Heart left ventricle (tissue), 16 donors: Measurements from ENCODE around the gene AGO3. TPM values are rescaled to one million over a fixed set of nuclear protein-coding genes. Genes with fewer than 3 reads are reported as not detected.

Experiments
- ATAC-seq, 4 donors: fragments of 200-7000 bp; cut with Tn5 transposase; one replicate each; pipeline ENCODE4 v1.9.1; 2020 to 2022; ENCODE audit warnings: moderate library complexity in 4 of 4, mild to moderate bottlenecking in 3 of 4, moderate number of reproducible peaks in 1 of 4
- DNase-seq, 5 donors: peaks; one replicate each; pipeline ENCODE4 v3.0.0-alpha.2; 2020
- H3K27ac ChIP-seq, 12 donors: fragments of 200-600 bp; sonication (generic) in 4 of 12; one replicate each; pipeline versions ENCODE4 v1.5.0 to v1.8.0; 2016 to 2022; ENCODE audit warnings: mild to moderate bottlenecking in 2 of 12
- H3K27me3 ChIP-seq, 9 donors: fragments of 200-600 bp; sonication (generic) in 2 of 9; one replicate each; pipeline versions ENCODE4 v1.5.1 to v1.8.0; 2016 to 2022; ENCODE audit warnings: mild to moderate bottlenecking in 3 of 9
- H3K36me3 ChIP-seq, 9 donors: fragments of 200-600 bp; sonication (generic) in 2 of 9; one replicate each; pipeline versions ENCODE4 v1.5.0 to v1.8.0; 2018 to 2022; ENCODE audit warnings: mild to moderate bottlenecking in 2 of 9
- H3K4me1 ChIP-seq, 12 donors: fragments of 200-600 bp; sonication (generic) in 4 of 12; one replicate each; pipeline versions ENCODE4 v1.5.0 to v1.8.0; 2016 to 2022; ENCODE audit warnings: mild to moderate bottlenecking in 3 of 12
- H3K4me3 ChIP-seq, 12 donors: fragments of 200-600 bp; sonication (generic) in 4 of 12; one replicate each; pipeline versions ENCODE4 v1.5.0 to v1.8.0; 2017 to 2022; ENCODE audit warnings: mild to moderate bottlenecking in 9 of 12, moderate library complexity in 4 of 12
- H3K9me3 ChIP-seq, 12 donors: fragments of 200-600 bp; sonication (generic) in 4 of 12; one replicate each; pipeline versions ENCODE4 v1.5.0 to v1.8.0; 2016 to 2022; ENCODE audit warnings: mild to moderate bottlenecking in 1 of 12
- CTCF ChIP-seq, 12 donors: fragments of 200-600 bp; sonication (generic) in 4 of 12; IDR thresholded peaks; one replicate each; pipeline versions ENCODE4 v1.5.0 to v1.8.0; 2018 to 2022; ENCODE audit warnings: antibody characterized with exemption in 12 of 12, mild to moderate bottlenecking in 5 of 12
- POLR2A ChIP-seq, 2 donors: fragments of 450-650 bp; IDR thresholded peaks; one replicate each; pipeline ENCODE4 v1.6.1; 2017; ENCODE audit warnings: antibody characterized with exemption in 2 of 2, mild to moderate bottlenecking in 2 of 2, moderate library complexity in 2 of 2
- WGBS, 4 donors: extraction: QIAGEN DNeasy Blood & Tissue Kit in 2 of 4; methylation state at CpG; one replicate each; pipeline versions ENCODE4 v1.1.5 to v1.1.7; 2013 to 2018; 5-methylcytosine and 5-hydroxymethylcytosine counted together
- intact Hi-C, 10 donors: fragments of 100-400 bp; cut with DNase I; formaldehyde crosslinking; loops; one replicate each; pipeline versions ENCODE4 v1.11.1 to v1.14.2; 2022
- polyA plus RNA-seq, 2 donors: library from polyadenylated mRNA; stranded (reverse); fragments of 200-250 nt; gene quantifications; one replicate each; pipeline ENCODE4 v1.2.3, GENCODE V29; 2013
- total RNA-seq, 9 donors: library from RNA; depleted of rRNA in 2 of 9; stranded (reverse); fragments of >200 nt in 2 of 9; fragmentation: NEBNext Ultra II Directional in 3 of 9; extraction: Animal tissue kit (Norgen Biotek cat#: 25700) in 3 of 9; gene quantifications; one replicate each; pipeline versions ENCODE4 v1.1.0 to v1.2.4, GENCODE V29; 2016 to 2023
- donor health status: ischemic (EF 13 %, LVEDD 7.1; RV severe dilation, severe dysfunction).
- donor health status: healthy with polysubstance abuse.
- donor health status: DM: no; HTN: yes; CAD: no.
- donor health status: DM: no; HTN: no; CAD: no.
- donor health status: ischemic (EF 25% LVEDD 6.9; RV normal size, moderate dysfunction).
- donor health status: ischemic (EF 25% LVEDD 5.7; RV mildly dilated, moderate dysfunction).
- donor health status: healthy.
- donor health status: DM: yes; HTN: yes; CAD: no.
- donor health status: ischemic (EF 35%, LVEDD 5.7; RV mildly dilated, moderate dysfunction).
- donor health status: nonischemic (EF 11% LVEDD 7.7; RV severe dilation, severe dysfunction).
- donor health status: DM: yes; HTN: yes; CAD: no.
- donor health status: PGD.
- donor health status: ischemic (EF 29% LVEDD 5.4; RV normal size, mild dysfunction).
- donor health status: nonischemic (EF 23%, LVEDD 6.1; RV moderate dilation, normal function).

AGO3 gene
- total and polyA plus RNA-seq, 11 donors: 2.8 to 18.8 (median 12.2) TPM

DNA sequence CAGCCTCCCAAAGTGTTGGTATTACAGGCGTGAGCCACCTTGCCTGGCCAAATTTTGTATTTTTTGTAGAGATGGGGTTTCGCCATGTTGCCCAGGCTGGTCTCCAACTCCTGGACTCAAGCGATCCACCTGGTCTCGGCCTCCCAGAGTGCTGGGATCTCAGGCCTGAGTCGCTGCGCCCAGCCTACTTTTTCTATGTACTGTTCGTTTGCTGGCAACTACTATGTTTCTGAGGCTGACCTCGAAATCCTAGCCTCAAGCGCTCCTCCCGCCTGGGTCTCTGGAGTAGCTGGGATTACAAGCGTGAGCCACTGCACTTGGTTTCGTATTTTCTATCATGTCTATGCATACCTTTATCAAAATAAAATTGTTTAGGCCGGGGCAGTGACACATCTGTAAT, 152.3 kb downstream of the AGO3 start:
- Histone ChIP-seq H3K9me3 (no peaks in the 10 kb centered on the region), H3K4me1 (peaks cover 0 to 16% (median 9%) of the 10 kb centered on the region in 12 donors), H3K36me3 (no peaks in the 10 kb centered on the region), H3K27me3 (peaks cover 0 to 26% (median 5%) of the 10 kb centered on the region in 9 donors), H3K4me3 (no peak overlapping the region), H3K27ac (no peak overlapping the region)
- ATAC-seq (no peak), DNase-seq (no peak)
- 88 to 95% (median 90%) methylated on average over 13 of the region's 13 CpGs for whole genome bisulfite sequencing, 4 donors
- TF ChIP-seq CTCF (IDR thresholded peaks at IDR 0.05) (no peak), POLR2A (IDR thresholded peaks at IDR 0.05) (no peak)
- intact Hi-C loops: loop anchor here in 2 of 10 donors (10.0 kb wide), 2 partner anchors 198 to 228 kb away; partner anchors contain the start of gene AGO1 (in 1 of the 2)

DNA sequence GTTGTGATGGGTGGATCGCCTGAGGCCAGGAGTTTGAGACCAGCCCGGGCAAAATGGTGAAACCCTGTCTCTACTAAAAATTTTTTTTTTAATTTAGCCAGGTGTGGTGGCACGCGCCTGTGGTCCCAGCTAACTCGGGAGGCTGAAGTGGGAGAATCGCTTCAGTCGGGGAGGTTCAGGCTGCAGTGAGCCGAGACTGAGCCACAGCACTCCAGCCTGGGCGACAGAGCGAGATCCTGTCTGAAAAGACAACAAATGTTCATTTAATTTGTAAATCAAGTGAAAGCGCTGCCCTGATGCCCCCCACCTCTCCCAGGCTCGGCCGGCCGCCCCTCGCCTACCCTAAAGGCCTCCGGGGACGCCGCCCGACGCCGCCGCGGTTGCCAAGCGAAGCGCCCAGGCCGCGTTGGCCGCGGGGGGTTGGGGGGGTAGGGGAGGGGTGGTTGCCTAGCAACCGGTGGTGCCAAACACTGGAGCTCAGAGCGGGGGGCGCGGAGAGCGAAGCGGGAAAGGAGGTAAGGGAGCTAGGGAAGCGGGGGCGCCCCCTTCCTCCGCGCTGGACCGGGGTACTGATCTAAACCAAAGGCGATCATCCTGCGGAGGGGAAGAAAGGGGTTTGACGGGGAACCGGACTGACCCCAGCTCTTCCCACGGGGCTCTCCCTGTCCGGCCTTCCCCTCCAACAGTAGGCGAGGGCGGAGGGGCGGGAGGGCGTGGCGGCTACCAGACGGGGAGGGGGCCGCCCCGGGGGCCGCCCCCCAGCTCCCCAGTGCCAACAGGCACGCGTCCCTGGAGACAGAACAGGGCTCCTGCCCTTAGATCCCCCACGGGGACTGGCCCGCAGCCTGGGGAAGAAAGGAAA, 153.0 kb downstream of the AGO3 start, which contains the start of gene TEKT2:
TEKT2 (plus strand) TSS at position 460 of the 862 bp plus-strand sequence. CDS start 828 bp downstream, outside the sequence.
- no peak for ATAC-seq
- H3K4me1 ChIP-seq: peaks cover 0 to 19% (median 11%) of the 10 kb centered on the region in 12 donors
- peaks cover 0 to 26% (median 5%) of the 10 kb centered on the region in 9 donors for H3K27me3 ChIP-seq
- H3K9me3 ChIP-seq: no peaks in the 10 kb centered on the region
- no peak for DNase-seq
- WGBS, 4 donors: 13 to 22% (median 17%) methylated on average over 34 to 59 of the region's 59 CpGs
- no peak for TF ChIP-seq CTCF (IDR thresholded peaks at IDR 0.05)
- no peak for TF ChIP-seq POLR2A (IDR thresholded peaks at IDR 0.05)
- no peaks in the 10 kb centered on the region for H3K36me3 ChIP-seq
- intact Hi-C loops: loop anchor here in 2 of 10 donors (10.0 kb wide), 2 partner anchors 199 to 229 kb away; partner anchors contain the start of gene AGO1 (in 1 of the 2)
- H3K27ac ChIP-seq: peak within 1 kb of the TSS in 1 of 12 donors; percentile 50
- H3K4me3 ChIP-seq: peak within 1 kb of the TSS in 11 of 12 donors; percentile 27 to 55 (median 50)

DNA sequence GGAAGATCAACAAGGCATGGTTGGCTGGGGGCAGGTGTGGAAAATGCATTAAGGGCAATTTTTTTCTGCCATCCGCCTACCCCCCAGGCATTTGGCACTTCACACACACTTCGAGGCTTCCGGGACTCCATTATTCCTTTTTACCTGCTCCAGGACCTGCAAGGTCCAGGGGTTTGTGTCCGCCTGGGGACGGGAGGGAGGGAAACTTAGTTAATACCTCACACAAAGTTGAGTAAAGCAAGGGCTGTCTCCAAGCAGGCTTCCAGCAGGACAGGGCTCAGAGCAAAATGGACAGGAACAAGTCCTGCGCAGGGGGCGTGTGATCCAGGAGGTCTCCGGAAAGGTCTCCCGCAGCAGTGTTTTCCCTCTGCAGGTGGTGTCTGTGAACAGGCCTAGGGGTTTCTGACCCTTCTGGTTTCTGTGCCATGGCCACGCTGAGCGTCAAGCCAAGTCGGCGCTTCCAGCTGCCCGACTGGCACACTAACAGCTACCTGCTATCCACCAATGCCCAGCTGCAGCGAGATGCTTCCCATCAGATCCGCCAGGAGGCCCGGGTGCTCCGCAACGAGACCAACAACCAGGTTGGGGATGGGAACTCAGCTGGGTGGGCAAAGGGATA, 153.7 kb downstream of the AGO3 start:
- intact Hi-C loops: loop anchor here in 3 of 10 donors (5.0 to 10.0 kb wide), 3 partner anchors 200 to 230 kb away; partner anchors contain the start of gene AGO1 (in 1 of the 3)
- no peaks in the 10 kb centered on the region for H3K9me3 ChIP-seq
- H3K4me1 ChIP-seq: peaks cover 0 to 25% (median 14%) of the 10 kb centered on the region in 12 donors
- H3K27ac ChIP-seq: peak overlapping the region in 1 of 12 donors; percentile 50
- peak overlapping the region in 11 of 12 donors; percentile 27 to 55 (median 50) for H3K4me3 ChIP-seq
- 41 to 58% (median 47%) methylated on average over 9 to 19 of the region's 19 CpGs for WGBS, 4 donors
- no peaks in the 10 kb centered on the region for H3K36me3 ChIP-seq
- DNase-seq (no peak), ATAC-seq (no peak)
- peaks cover 0 to 26% (median 5%) of the 10 kb centered on the region in 9 donors for H3K27me3 ChIP-seq
- TF ChIP-seq POLR2A (IDR thresholded peaks at IDR 0.05) (no peak), CTCF (IDR thresholded peaks at IDR 0.05) (no peak)
